HepG2 (cell line): ENCODE results near the gene TEKT5. TPM values are rescaled to one million over a fixed set of nuclear protein-coding genes. Genes with fewer than 3 reads are reported as not detected.

Source experiments
- ARNT ChIP-seq: fragments of 450-650 bp; IDR thresholded peaks from 2 replicates; pipeline ENCODE4 v1.6.1; 2017
- FLYWCH1 ChIP-seq: sonication (generic); formaldehyde crosslinking; IDR thresholded peaks from 2 replicates; pipeline ENCODE4 v1.8.1; 2023; ENCODE audit warnings: mild to moderate bottlenecking, missing genetic modification reagents
- FOXA3 ChIP-seq: IDR thresholded peaks from 2 replicates; pipeline ENCODE4 v1.6.1; 2016; ENCODE audit warnings: missing genetic modification reagents, missing compliant biosample characterization
- HNF4G ChIP-seq, 2 experiments: sonication (generic) in 1 of 2; formaldehyde crosslinking in 1 of 2; IDR thresholded peaks; 2 replicates each; pipeline versions ENCODE4 v1.4.0 to v1.6.1; 2011 to 2020; ENCODE audit warnings: borderline replicate concordance in 2 of 2, low read depth in 2 of 2, mild to moderate bottlenecking in 2 of 2, low read length in 1 of 2, missing genetic modification reagents in 1 of 2, moderate library complexity in 1 of 2
- IKZF4 ChIP-seq: sonication (generic); formaldehyde crosslinking; IDR thresholded peaks from 2 replicates; pipeline ENCODE4 v1.5.1; 2020; ENCODE audit warnings: borderline replicate concordance, mild to moderate bottlenecking, low read depth, missing genetic modification reagents; ENCODE audit errors: not compliant biosample characterization
- KLF15 ChIP-seq: sonication (generic); formaldehyde crosslinking; IDR thresholded peaks from 2 replicates; pipeline ENCODE4 v1.8.1; 2023; ENCODE audit warnings: borderline replicate concordance, mild to moderate bottlenecking, inconsistent platforms, missing genetic modification reagents, mixed read lengths
- MEIS1 ChIP-seq: sonication (generic); formaldehyde crosslinking; IDR thresholded peaks from 2 replicates; pipeline ENCODE4 v1.9.0; 2021; ENCODE audit warnings: mild to moderate bottlenecking, missing genetic modification reagents, moderate library complexity, borderline replicate concordance
- NFYB ChIP-seq: sonication (generic); formaldehyde crosslinking; IDR thresholded peaks from 2 replicates; pipeline ENCODE4 v1.4.0; 2020; ENCODE audit warnings: missing genetic modification reagents
- NR1H2 ChIP-seq: sonication (generic); formaldehyde crosslinking; IDR thresholded peaks from 2 replicates; pipeline ENCODE4 v1.8.1; 2022; ENCODE audit warnings: low read depth, missing genetic modification reagents, borderline replicate concordance
- RBM22 ChIP-seq: fragments of 200-400 bp; formaldehyde crosslinking; optimal IDR thresholded peaks from 2 replicates; pipeline ENCODE3; 2017; ENCODE audit warnings: mild to moderate bottlenecking, low read length, moderate library complexity
- REXO4 ChIP-seq: sonication (generic); formaldehyde crosslinking; IDR thresholded peaks from 2 replicates; pipeline ENCODE4 v1.8.0; 2022; ENCODE audit warnings: missing genetic modification reagents, mild to moderate bottlenecking, borderline replicate concordance
- SNAI1 ChIP-seq: sonication (generic); formaldehyde crosslinking; IDR thresholded peaks from 2 replicates; pipeline ENCODE4 v1.5.0; 2020; ENCODE audit warnings: mild to moderate bottlenecking, missing genetic modification reagents, borderline replicate concordance
- WIZ ChIP-seq: sonication (generic); formaldehyde crosslinking; IDR thresholded peaks from 2 replicates; pipeline ENCODE4 v1.5.1; 2020; ENCODE audit warnings: mild to moderate bottlenecking, missing genetic modification reagents
- ZMAT3 ChIP-seq: sonication (generic); formaldehyde crosslinking; conservative IDR thresholded peaks from 2 replicates; pipeline ENCODE4 v1.7.0; 2021; ENCODE audit warnings: missing genetic modification reagents
- ZNF224 ChIP-seq: sonication (generic); formaldehyde crosslinking; IDR thresholded peaks from 2 replicates; pipeline ENCODE4 v1.5.0; 2020; ENCODE audit warnings: mild to moderate bottlenecking, missing genetic modification reagents
- ZNF235 ChIP-seq: sonication (generic); formaldehyde crosslinking; IDR thresholded peaks from 2 replicates; pipeline ENCODE4 v1.8.1; 2023; ENCODE audit warnings: mild to moderate bottlenecking, missing genetic modification reagents, borderline replicate concordance
- ZNF264 ChIP-seq: sonication (generic); formaldehyde crosslinking; IDR thresholded peaks from 2 replicates; pipeline ENCODE4 v1.4.0; 2020; ENCODE audit warnings: missing genetic modification reagents
- polyA plus RNA-seq, 8 experiments: library from polyadenylated mRNA; depleted of rRNA in 3 of 8; stranded (reverse) in 7 of 8; unstranded in 1 of 8; fragments of >200 nt; fragmentation: Illumina TruSeq in 4 of 8; extraction: Trizol in 4 of 8; gene quantifications; 2 replicates each; pipeline versions ENCODE4 v1.2.1 to v1.2.3, GENCODE V29; 2011 to 2016; ENCODE audit warnings: low read depth in 4 of 8, missing spikeins in 1 of 8, mixed read lengths in 1 of 8; ENCODE audit not compliant: insufficient read depth in 1 of 8
- total RNA-seq, 5 experiments: library from RNA; depleted of rRNA; stranded (reverse); fragments of >200 nt; fragmentation: Illumina TruSeq; extraction: Trizol; gene quantifications; 2 replicates each; pipeline ENCODE4 v1.2.3, GENCODE V29; 2016; ENCODE audit warnings: low read depth in 1 of 5
- TF ChIP-seq, protein P1 (sequence below): sonication (generic); formaldehyde crosslinking; IDR thresholded peaks from 2 replicates; pipeline ENCODE4 v1.8.0; 2022; ENCODE audit warnings: mild to moderate bottlenecking, missing genetic modification reagents
- TF ChIP-seq, protein P2 (sequence below): sonication (generic); formaldehyde crosslinking; IDR thresholded peaks from 2 replicates; pipeline ENCODE4 v1.4.0; 2020; ENCODE audit warnings: mild to moderate bottlenecking, low read depth, missing genetic modification reagents
- TF ChIP-seq, protein P3 (sequence below): IDR thresholded peaks from 2 replicates; pipeline ENCODE4 v1.6.1; 2018; ENCODE audit warnings: missing genetic modification reagents, mild to moderate bottlenecking, missing compliant biosample characterization
- TF ChIP-seq, protein P4 (sequence below): sonication (generic); formaldehyde crosslinking; IDR thresholded peaks from 2 replicates; pipeline ENCODE4 v1.5.0; 2020; ENCODE audit warnings: missing genetic modification reagents, mild to moderate bottlenecking, borderline replicate concordance
- TF ChIP-seq, protein P5 (sequence below): IDR thresholded peaks from 2 replicates; pipeline ENCODE4 v1.6.1; 2016; ENCODE audit warnings: missing biosample characterization, missing genetic modification reagents, low read depth

The TEKT5 gene
- total and polyA plus RNA-seq, 2 of the 13 experiments (the other 11 are each of a cell fraction or from before 2014, with no cell fraction given): 0.16 TPM; not detected in 1

DNA sequence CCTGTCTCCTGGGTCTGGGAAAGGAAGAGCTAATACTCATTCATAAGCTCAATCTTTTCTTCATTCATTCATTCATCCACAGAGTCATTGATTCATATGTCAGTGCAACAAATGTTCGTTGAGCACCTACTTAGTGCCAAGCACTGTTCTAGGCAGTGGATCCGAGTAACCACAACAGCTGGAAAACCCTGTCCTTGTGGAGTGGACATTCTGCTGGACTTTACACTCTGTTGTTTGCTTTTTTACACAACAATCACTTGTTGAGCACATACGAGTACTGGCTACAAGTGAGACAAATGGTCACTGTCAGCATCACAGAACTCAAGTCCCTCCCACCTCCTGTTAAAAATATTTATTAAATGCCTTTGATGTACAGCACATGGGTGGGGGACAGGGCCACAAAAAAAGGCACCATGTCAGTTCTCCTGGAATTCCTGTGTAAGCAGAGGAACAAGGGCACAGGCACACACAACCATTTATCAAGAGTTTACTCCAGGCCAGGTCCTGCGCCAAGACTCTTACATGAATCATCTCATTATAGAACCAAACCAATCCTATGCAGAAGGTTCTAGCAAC, 46.9 kb downstream of the TEKT5 start (continued):
- TF ChIP-seq, protein P1, sequence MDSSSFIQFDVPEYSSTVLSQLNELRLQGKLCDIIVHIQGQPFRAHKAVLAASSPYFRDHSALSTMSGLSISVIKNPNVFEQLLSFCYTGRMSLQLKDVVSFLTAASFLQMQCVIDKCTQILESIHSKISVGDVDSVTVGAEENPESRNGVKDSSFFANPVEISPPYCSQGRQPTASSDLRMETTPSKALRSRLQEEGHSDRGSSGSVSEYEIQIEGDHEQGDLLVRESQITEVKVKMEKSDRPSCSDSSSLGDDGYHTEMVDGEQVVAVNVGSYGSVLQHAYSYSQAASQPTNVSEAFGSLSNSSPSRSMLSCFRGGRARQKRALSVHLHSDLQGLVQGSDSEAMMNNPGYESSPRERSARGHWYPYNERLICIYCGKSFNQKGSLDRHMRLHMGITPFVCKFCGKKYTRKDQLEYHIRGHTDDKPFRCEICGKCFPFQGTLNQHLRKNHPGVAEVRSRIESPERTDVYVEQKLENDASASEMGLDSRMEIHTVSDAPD: peak; percentile 99
- TF ChIP-seq, protein P2, sequence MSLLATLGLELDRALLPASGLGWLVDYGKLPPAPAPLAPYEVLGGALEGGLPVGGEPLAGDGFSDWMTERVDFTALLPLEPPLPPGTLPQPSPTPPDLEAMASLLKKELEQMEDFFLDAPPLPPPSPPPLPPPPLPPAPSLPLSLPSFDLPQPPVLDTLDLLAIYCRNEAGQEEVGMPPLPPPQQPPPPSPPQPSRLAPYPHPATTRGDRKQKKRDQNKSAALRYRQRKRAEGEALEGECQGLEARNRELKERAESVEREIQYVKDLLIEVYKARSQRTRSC (CRISPR knock-in tag): 0 out of 2 replicates have a peak, but pooled peaks have one; percentile 58
- TF ChIP-seq ZMAT3 (CRISPR knock-in tag) (peak; percentile 91), MEIS1 (CRISPR knock-in tag) (peak; percentile 98), NR1H2 (CRISPR knock-in tag) (no peak), IKZF4 (CRISPR knock-in tag) (no peak), ZNF264 (CRISPR knock-in tag) (peak; percentile 92), ZNF235 (CRISPR knock-in tag) (no peak), FOXA3 (peak; percentile 100), HNF4G (IDR thresholded peaks at IDR 0.05; ENCODE audit: borderline replicate concordance, low read depth, low read length) (peak; percentile 100), HNF4G (CRISPR knock-in tag; IDR thresholded peaks at IDR 0.05; ENCODE audit: borderline replicate concordance, low read depth) (peak; percentile 100), WIZ (CRISPR knock-in tag) (peak; percentile 61), NFYB (no peak), ZNF224 (CRISPR knock-in tag) (peak; percentile 71; the same call in 1 of the 2 replicates), SNAI1 (CRISPR knock-in tag) (0 out of 2 replicates have a peak, but pooled peaks have one; percentile 61), KLF15 (no peak), FLYWCH1 (no peak), REXO4 (0 out of 2 replicates have a peak, but pooled peaks have one; percentile 67), ARNT (no peak), RBM22 (no peak)
- TF ChIP-seq, protein P3, sequence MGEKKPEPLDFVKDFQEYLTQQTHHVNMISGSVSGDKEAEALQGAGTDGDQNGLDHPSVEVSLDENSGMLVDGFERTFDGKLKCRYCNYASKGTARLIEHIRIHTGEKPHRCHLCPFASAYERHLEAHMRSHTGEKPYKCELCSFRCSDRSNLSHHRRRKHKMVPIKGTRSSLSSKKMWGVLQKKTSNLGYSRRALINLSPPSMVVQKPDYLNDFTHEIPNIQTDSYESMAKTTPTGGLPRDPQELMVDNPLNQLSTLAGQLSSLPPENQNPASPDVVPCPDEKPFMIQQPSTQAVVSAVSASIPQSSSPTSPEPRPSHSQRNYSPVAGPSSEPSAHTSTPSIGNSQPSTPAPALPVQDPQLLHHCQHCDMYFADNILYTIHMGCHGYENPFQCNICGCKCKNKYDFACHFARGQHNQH: peak; percentile 99
- TF ChIP-seq, protein P4, sequence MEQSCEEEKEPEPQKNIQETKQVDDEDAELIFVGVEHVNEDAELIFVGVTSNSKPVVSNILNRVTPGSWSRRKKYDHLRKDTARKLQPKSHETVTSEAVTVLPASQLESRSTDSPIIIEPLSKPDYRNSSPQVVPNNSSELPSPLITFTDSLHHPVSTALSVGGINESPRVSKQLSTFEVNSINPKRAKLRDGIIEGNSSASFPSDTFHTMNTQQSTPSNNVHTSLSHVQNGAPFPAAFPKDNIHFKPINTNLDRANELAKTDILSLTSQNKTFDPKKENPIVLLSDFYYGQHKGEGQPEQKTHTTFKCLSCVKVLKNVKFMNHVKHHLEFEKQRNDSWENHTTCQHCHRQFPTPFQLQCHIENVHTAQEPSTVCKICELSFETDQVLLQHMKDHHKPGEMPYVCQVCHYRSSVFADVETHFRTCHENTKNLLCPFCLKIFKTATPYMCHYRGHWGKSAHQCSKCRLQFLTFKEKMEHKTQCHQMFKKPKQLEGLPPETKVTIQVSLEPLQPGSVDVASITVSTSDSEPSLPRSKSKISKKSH (CRISPR knock-in tag): no peak
- TF ChIP-seq, protein P5, sequence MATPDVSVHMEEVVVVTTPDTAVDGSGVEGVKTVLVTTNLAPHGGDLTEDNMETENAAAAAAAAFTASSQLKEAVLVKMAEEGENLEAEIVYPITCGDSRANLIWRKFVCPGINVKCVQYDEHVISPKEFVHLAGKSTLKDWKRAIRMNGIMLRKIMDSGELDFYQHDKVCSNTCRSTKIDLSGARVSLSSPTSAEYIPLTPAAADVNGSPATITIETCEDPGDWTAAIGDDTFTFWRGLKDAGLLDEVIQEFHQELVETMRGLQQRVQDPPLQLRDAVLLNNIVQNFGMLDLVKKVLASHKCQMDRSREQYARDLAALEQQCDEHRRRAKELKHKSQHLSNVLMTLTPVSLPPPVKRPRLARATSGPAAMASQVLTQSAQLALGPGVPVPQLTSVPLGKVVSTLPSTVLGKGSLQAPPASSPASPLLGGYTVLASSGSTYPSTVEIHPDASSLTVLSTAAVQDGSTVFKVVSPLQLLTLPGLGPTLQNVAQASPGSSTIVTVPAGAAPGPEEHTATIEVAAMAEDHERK (CRISPR knock-in tag): no peak
